GM12864 (cell line): ENCODE measurements around the gene POLA1.
"Not testable (repeated sequence)": the region's sequence is repeated elsewhere in the genome, so short reads cannot be mapped to it uniquely, and the experiment has no call there.

Source experiments
- DNase-seq: peaks from one replicate; pipeline ENCODE4 v3.0.0-alpha.2; 2011; ENCODE audit warnings: low read depth
- H3K4me3 ChIP-seq: 2 replicates; pipeline ENCODE4 v1.5.1; 2011; ENCODE audit warnings: mild to moderate bottlenecking, low read depth, low read length, control low read depth
- CTCF ChIP-seq: IDR thresholded peaks from 2 replicates; pipeline ENCODE4 v1.5.1; 2011; ENCODE audit warnings: low read depth, mild to moderate bottlenecking, moderate library complexity, low read length, control low read depth, inconsistent platforms; ENCODE audit errors: missing control alignments

POLA1 gene

GRCh38 chrX:24693453-24694202 is at the start of gene POLA1:
Gene POLA1, plus strand, starts transcription at chrX:24693918. Its CDS starts 44 bp downstream, at chrX:24693962.
- no peak for TF ChIP-seq CTCF
- peak within 1 kb of the TSS; percentile 68 for H3K4me3 ChIP-seq
- DNase-seq = peak; percentile 62

- no peak for DNase-seq
Measured at GRCh38 chrX:24646006-24646405, 47.7 kb upstream of the POLA1 start.

GRCh38 chrX:24646745-24647182 is 47.0 kb upstream of the POLA1 start:
- TF ChIP-seq CTCF = no peak
- H3K4me3 ChIP-seq = no peak overlapping the region; the same call in 1 of the 2 replicates
- DNase-seq = no peak

More at GRCh38 chrX:24646006-24646405, 47.7 kb upstream of the POLA1 start:
- no peak for TF ChIP-seq CTCF
- no peak overlapping the region for H3K4me3 ChIP-seq

GRCh38 chrX:24647257-24648058 is 46.3 kb upstream of the POLA1 start, which contains the start of gene PCYT1B:
Gene PCYT1B, minus strand, starts transcription at chrX:24647347. Its CDS starts 242 bp downstream, at chrX:24647105.
- TF ChIP-seq CTCF = no peak
- H3K4me3 ChIP-seq = peak within 1 kb of the TSS; percentile 36
- no peak for DNase-seq

GRCh38 chrX:24648495-24648894 is 45.2 kb upstream of the POLA1 start:
- DNase-seq = no peak
- no peak for TF ChIP-seq CTCF
- no peak overlapping the region for H3K4me3 ChIP-seq

GRCh38 chrX:24651783-24652182 is 41.9 kb upstream of the POLA1 start:
- no peak for TF ChIP-seq CTCF
- no peak for DNase-seq
- no peak overlapping the region for H3K4me3 ChIP-seq

- H3K4me3 ChIP-seq, DNase-seq: not testable (repeated sequence)
Measured at GRCh38 chrX:24655679-24656078, 38.0 kb upstream of the POLA1 start.
